Mammary epithelial cell (primary cell): ENCODE results near the gene LTC4S.

ENCODE experiments used
- CTCF ChIP-seq, 2 donors: IDR thresholded peaks in 1 of 2; conservative IDR thresholded peaks in 1 of 2; 2 replicates each; pipeline ENCODE4 v1.5.1; 2011 to 2012; ENCODE audit warnings: inconsistent platforms in 2 of 2, low read length in 2 of 2, mild to moderate bottlenecking in 2 of 2, control low read depth in 1 of 2, low read depth in 1 of 2; ENCODE audit not compliant: insufficient read depth in 1 of 2; ENCODE audit errors: extremely low read depth in 1 of 2
- EZH2 ChIP-seq: IDR thresholded peaks from 2 replicates; pipeline ENCODE4 v1.6.1; 2012; ENCODE audit warnings: low read length, inconsistent platforms, borderline replicate concordance

- TF ChIP-seq CTCF (conservative IDR thresholded peaks at IDR 0.05 in 1 of 2, IDR thresholded peaks at IDR 0.05 in 1 of 2; ENCODE audit: extremely low read depth in 1 of 2, insufficient read depth in 1 of 2, low read depth in 1 of 2, low read length in 2 of 2) (no peak), EZH2 (no peak)
These were observed 10.8 kb downstream of the LTC4S start for GRCh38 chr5:179804555-179804947.
